ENCODE results near the gene COG4. TPM values are rescaled to one million over a fixed set of nuclear protein-coding genes. Genes with fewer than 3 reads are reported as not detected.

Gene COG4
- total RNA-seq, 1 experiment from 2014 or later: 45.4 TPM

- in situ Hi-C loops (cut with HindIII; ENCODE audit: low pct_unique_long_range_greater_than_20kb, low sequenced_read_pairs) (no loop called here), intact Hi-C loops (cut with micrococcal nuclease; ENCODE audit: unreplicated experiment) (no loop called here)
- Histone ChIP-seq H3K4me1 (ENCODE audit: control insufficient read depth, insufficient read depth, low read length) (no peaks in the 10 kb centered on the region), H3K9me3 (ENCODE audit: control insufficient read depth, insufficient read depth, low read depth, low read length) (no peaks in the 10 kb centered on the region), H3K27me3 (ENCODE audit: control insufficient read depth, insufficient read depth, low read length) (no peaks in the 10 kb centered on the region), H3K27ac (ENCODE audit: low read length) (no peak overlapping the region), H3K4me3 (ENCODE audit: low read depth in 2 of 2, low read length in 2 of 2) (no peak overlapping the region), H3K36me3 (ENCODE audit: control insufficient read depth, insufficient read depth, low read length) (peaks cover 52% of the 10 kb centered on the region)
- ATAC-seq (no peak), DNase-seq (ENCODE audit: low read depth, low spot score) (no peak)
- BruUV-seq (replicated peaks): no TSS peak
- CTCF ChIA-PET: no interaction called here
- POLR2A ChIA-PET: interaction anchor here (0.7 kb wide), 1 partner anchor 152 kb away, joined by 3 read pairs; no protein-coding TSS in a partner anchor
- TF ChIP-seq TCF7L2 (IDR thresholded peaks at IDR 0.05; ENCODE audit: low read depth, low read length): no peak
- no peak for TF ChIP-seq REST (IDR thresholded peaks at IDR 0.05; ENCODE audit: insufficient read depth in 1 of 2, low read depth in 2 of 2, low read length in 1 of 2)
- no peak for TF ChIP-seq POLR2AphosphoS5 (IDR thresholded peaks at IDR 0.05; ENCODE audit: low read depth, low read length)
- TF ChIP-seq CTCF (IDR thresholded peaks at IDR 0.05): no peak
- no peak for TF ChIP-seq SIN3A (IDR thresholded peaks at IDR 0.05; ENCODE audit: borderline replicate concordance, insufficient read depth, low read depth, low read length)
These were observed 40.3 kb upstream of the COG4 start for GRCh38 chr16:70563636-70564035.

- intact Hi-C loops (cut with micrococcal nuclease; ENCODE audit: unreplicated experiment) (no loop called here), in situ Hi-C loops (cut with HindIII; ENCODE audit: low pct_unique_long_range_greater_than_20kb, low sequenced_read_pairs) (no loop called here)
- Histone ChIP-seq H3K36me3 (ENCODE audit: control insufficient read depth, insufficient read depth, low read length) (peaks cover 59% of the 10 kb centered on the region), H3K27ac (ENCODE audit: low read length) (no peak overlapping the region), H3K4me1 (ENCODE audit: control insufficient read depth, insufficient read depth, low read length) (no peaks in the 10 kb centered on the region), H3K27me3 (ENCODE audit: control insufficient read depth, insufficient read depth, low read length) (no peaks in the 10 kb centered on the region), H3K9me3 (ENCODE audit: control insufficient read depth, insufficient read depth, low read depth, low read length) (no peaks in the 10 kb centered on the region), H3K4me3 (ENCODE audit: low read depth in 2 of 2, low read length in 2 of 2) (no peak overlapping the region)
- no peak for TF ChIP-seq POLR2AphosphoS5 (IDR thresholded peaks at IDR 0.05; ENCODE audit: low read depth, low read length)
- no peak for TF ChIP-seq REST (IDR thresholded peaks at IDR 0.05; ENCODE audit: insufficient read depth in 1 of 2, low read depth in 2 of 2, low read length in 1 of 2)
- no peak for TF ChIP-seq CTCF (IDR thresholded peaks at IDR 0.05)
- no peak for TF ChIP-seq SIN3A (IDR thresholded peaks at IDR 0.05; ENCODE audit: borderline replicate concordance, insufficient read depth, low read depth, low read length)
- no peak for TF ChIP-seq TCF7L2 (IDR thresholded peaks at IDR 0.05; ENCODE audit: low read depth, low read length)
- ATAC-seq: no peak
- BruUV-seq (replicated peaks): no TSS peak
- DNase-seq (ENCODE audit: low read depth, low spot score): no peak
- ChIA-PET CTCF (interaction anchor here (0.6 kb wide), 1 partner anchor 52 kb away, joined by 3 read pairs; no protein-coding TSS in a partner anchor), POLR2A (no interaction called here)
These were observed 38.3 kb upstream of the COG4 start for GRCh38 chr16:70561623-70562022.
